Duodenal mucosa (tissue), 2 donors: ENCODE results near the gene SPINK5.

Experiments
- H3K27ac ChIP-seq: one replicate; pipeline ENCODE4 v1.7.0; 2013; ENCODE audit warnings: low read depth, low read length
- H3K27me3 ChIP-seq, 2 donors: one replicate each; pipeline ENCODE4 v1.7.0; 2013; ENCODE audit warnings: low read length in 2 of 2, control low read depth in 1 of 2; ENCODE audit not compliant: insufficient read depth in 2 of 2, control insufficient read depth in 1 of 2
- H3K36me3 ChIP-seq, 2 donors: one replicate each; pipeline ENCODE4 v1.7.0; 2013; ENCODE audit warnings: low read length in 2 of 2, control low read depth in 1 of 2; ENCODE audit not compliant: insufficient read depth in 2 of 2, control insufficient read depth in 1 of 2
- H3K4me1 ChIP-seq, 2 donors: one replicate each; pipeline ENCODE4 v1.7.0; 2013; ENCODE audit warnings: low read length in 2 of 2, control low read depth in 1 of 2; ENCODE audit not compliant: insufficient read depth in 2 of 2, control insufficient read depth in 1 of 2
- H3K4me3 ChIP-seq, 2 donors: one replicate each; pipeline ENCODE4 v1.7.0; 2013; ENCODE audit warnings: low read length in 2 of 2, low read depth in 1 of 2
- H3K9ac ChIP-seq, 2 donors: one replicate each; pipeline ENCODE4 v1.7.0; 2013; ENCODE audit warnings: low read length in 2 of 2, low read depth in 1 of 2
- H3K9me3 ChIP-seq, 2 donors: one replicate each; pipeline ENCODE4 v1.7.0; 2013; ENCODE audit warnings: low read length in 2 of 2, control low read depth in 1 of 2; ENCODE audit not compliant: control insufficient read depth in 1 of 2

Gene SPINK5

DNA sequence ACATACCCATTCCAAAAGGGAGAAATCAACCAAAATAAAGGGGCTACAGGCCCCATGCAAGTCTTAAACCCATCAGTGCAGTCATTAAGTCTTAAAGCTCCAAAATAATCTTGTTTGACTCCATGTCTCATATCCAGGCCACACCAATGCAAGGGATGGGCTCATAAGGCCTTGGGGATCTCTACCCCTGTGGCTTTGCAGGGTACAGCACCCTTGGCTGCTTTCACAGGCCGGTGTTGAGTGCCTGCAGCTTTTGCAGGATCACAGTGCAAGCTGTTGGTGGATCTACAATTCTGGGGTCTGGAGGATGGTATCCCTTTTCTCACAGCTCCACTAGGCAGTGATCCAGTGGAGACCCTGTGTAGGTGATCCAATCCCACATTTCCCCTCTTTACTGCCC lies 99.6 kb downstream of the SPINK5 start:
- no peaks in the 10 kb centered on the region for H3K9me3 ChIP-seq
- H3K27me3 ChIP-seq, result no peaks in the 10 kb centered on the region
- no peaks in the 10 kb centered on the region for H3K4me1 ChIP-seq
- H3K4me3 ChIP-seq, result no peak overlapping the region
- H3K27ac ChIP-seq, result no peak overlapping the region
- no peaks in the 10 kb centered on the region for H3K36me3 ChIP-seq
- no peak overlapping the region for H3K9ac ChIP-seq

DNA sequence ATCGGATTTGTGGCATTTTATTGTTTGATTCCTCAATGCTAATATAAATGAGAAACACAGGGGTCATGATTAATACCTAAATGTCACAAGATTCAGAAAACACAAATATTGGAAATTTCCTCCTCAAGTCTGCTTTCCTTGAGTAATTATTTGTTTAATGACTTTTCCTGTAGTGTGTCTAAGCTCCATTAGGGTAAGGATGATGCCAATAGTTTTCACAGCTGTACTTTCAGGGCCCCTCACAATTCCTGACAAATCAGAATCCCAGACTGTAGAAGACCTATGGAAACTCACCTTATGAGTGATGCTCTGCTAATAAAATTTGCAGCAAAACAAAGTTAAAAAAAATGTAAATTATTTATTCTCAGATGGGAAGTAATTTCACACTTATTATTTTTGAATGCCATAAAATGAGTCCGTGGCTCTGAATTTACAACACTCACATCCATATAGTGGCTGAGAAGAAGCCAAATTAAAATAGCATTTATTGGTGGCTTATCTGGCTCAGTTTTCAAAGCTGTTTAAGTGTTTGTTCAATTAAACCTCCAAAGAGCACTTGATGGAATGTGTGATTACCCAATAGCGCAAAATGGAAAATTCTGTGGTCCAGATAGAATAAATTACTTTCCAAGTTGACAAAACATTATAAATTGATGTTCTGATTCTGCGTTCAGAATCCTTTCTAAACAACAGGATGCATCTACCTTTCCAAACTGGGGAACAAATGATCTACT lies 102.9 kb downstream of the SPINK5 start:
- Histone ChIP-seq H3K9ac (no peak overlapping the region), H3K9me3 (no peaks in the 10 kb centered on the region), H3K27me3 (no peaks in the 10 kb centered on the region), H3K36me3 (no peaks in the 10 kb centered on the region), H3K4me3 (no peak overlapping the region), H3K27ac (no peak overlapping the region), H3K4me1 (no peaks in the 10 kb centered on the region)

DNA sequence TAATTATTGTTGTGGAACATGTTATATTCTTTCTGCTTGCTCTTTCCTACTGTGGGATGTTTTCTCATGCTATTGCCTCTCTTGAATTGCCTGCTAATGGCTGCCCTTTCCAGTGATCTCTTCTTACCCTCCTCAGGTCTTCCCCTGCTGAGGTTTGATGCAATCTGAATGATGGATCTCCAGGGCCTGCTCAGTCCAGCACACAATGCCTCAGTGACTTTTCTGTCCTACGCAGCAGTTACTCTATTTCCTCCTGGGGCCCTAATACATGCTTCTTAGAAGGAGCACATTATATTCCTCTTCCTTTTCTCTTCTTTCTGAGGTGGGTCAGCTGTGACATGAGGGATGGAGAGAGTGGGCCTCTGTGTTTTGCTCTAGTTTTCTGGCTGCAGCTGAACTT lies 104.5 kb downstream of the SPINK5 start, which contains the start of gene SPINK14:
SPINK14 (plus strand) TSS at position 301 of the 400 bp plus-strand sequence. CDS start 1,187 bp downstream, outside the sequence.
- Histone ChIP-seq H3K27me3 (no peaks in the 10 kb centered on the region), H3K36me3 (no peaks in the 10 kb centered on the region), H3K4me3 (no peak within 1 kb of the TSS), H3K27ac (no peak within 1 kb of the TSS), H3K9me3 (no peaks in the 10 kb centered on the region), H3K4me1 (no peaks in the 10 kb centered on the region), H3K9ac (no peak within 1 kb of the TSS)

DNA sequence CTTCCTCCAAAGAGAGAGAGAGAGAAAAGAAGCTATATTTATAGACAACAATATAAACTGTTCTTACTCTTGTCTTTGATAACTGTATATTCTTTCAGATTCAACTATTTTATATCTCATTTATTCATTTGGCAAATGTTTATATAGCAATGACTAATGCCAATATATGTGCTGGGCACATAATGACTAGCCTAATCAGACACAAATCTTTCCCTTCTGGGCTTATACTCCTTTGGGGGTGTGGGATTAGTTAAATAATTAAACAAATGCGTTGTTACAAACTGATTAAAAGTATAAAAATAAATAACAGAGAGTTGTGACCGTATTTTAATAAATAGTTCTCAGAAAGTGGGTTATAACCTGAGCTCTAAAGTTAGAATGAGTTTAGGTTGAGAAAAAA lies 108.6 kb downstream of the SPINK5 start:
- H3K9ac ChIP-seq, result no peak overlapping the region
- H3K9me3 ChIP-seq, result no peaks in the 10 kb centered on the region
- no peak overlapping the region for H3K27ac ChIP-seq
- no peaks in the 10 kb centered on the region for H3K4me1 ChIP-seq
- no peaks in the 10 kb centered on the region for H3K27me3 ChIP-seq
- H3K4me3 ChIP-seq, result no peak overlapping the region
- H3K36me3 ChIP-seq, result no peaks in the 10 kb centered on the region

DNA sequence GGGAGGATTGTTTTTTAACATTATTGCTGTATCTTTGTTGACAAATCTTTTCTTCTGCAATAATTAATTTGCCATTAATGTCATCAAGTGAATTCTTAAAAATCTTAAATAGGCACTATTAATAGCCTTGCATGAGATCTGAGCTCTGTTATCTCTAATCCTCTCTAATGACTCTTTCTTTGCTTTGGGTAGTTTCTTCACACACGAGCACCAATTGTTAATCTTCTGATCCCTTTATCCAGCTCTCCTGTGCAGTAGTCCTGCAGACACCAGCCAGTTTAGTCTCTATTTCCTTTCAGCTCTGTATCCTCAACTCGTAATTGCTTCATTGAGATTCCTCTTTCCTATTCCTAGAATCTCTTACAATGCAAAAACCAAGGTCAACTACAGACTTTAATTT lies 112.7 kb downstream of the SPINK5 start:
- Histone ChIP-seq H3K9ac (no peak overlapping the region), H3K36me3 (no peaks in the 10 kb centered on the region), H3K27ac (no peak overlapping the region), H3K4me3 (no peak overlapping the region), H3K9me3 (no peaks in the 10 kb centered on the region), H3K27me3 (no peaks in the 10 kb centered on the region), H3K4me1 (no peaks in the 10 kb centered on the region)

DNA sequence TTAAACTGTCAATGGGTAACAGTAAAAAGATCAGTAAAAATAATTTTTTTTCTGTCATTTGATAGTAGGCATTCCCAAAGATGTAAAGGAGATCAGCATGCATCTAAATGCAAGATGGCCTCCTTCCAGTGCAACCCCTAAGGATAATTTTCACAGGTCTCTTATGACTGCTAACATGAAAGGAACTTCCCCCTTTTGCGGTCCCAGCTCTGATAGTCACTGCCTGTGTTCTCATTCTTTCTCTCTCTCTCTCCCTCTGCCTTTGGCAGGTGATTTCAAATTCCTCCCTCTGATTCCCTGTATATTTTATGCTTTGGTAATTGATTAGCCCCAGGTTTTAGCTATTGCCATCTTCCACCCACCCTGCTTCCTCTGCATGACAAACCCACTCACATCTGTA lies 113.4 kb downstream of the SPINK5 start:
- Histone ChIP-seq H3K9ac (no peak overlapping the region), H3K27me3 (no peaks in the 10 kb centered on the region), H3K4me3 (no peak overlapping the region), H3K27ac (no peak overlapping the region), H3K4me1 (no peaks in the 10 kb centered on the region), H3K36me3 (no peaks in the 10 kb centered on the region), H3K9me3 (no peaks in the 10 kb centered on the region)

DNA sequence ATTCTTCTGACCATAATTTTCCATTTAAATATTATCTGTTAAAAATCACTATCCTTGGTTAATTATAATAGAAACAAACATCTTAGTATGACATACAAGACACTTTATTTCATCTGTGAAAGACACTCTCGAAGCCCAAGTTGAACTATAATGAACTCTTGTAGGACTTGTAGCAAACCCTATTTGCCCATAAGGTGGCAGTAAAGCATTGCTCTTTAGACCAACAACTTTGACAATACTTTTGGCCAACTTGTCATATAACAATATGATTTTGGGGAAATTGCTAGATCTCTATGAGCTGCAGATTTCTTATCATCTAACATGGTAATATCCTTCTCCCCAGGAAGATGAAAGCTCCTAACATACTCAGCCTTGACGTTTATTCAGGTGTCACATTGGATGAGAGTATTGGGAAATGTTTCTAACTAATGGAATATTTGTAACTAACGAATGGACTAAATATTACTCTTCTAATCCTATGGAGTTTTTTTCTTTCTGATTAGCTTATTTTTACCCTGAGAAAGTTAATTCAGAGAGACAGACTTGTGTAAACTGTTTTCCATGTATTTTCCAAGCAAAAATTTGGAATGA lies 115.5 kb downstream of the SPINK5 start:
- H3K27me3 ChIP-seq, result no peaks in the 10 kb centered on the region
- H3K4me3 ChIP-seq, result no peak overlapping the region
- H3K9ac ChIP-seq, result no peak overlapping the region
- H3K9me3 ChIP-seq, result no peaks in the 10 kb centered on the region
- H3K27ac ChIP-seq, result no peak overlapping the region
- H3K4me1 ChIP-seq, result no peaks in the 10 kb centered on the region
- no peaks in the 10 kb centered on the region for H3K36me3 ChIP-seq

DNA sequence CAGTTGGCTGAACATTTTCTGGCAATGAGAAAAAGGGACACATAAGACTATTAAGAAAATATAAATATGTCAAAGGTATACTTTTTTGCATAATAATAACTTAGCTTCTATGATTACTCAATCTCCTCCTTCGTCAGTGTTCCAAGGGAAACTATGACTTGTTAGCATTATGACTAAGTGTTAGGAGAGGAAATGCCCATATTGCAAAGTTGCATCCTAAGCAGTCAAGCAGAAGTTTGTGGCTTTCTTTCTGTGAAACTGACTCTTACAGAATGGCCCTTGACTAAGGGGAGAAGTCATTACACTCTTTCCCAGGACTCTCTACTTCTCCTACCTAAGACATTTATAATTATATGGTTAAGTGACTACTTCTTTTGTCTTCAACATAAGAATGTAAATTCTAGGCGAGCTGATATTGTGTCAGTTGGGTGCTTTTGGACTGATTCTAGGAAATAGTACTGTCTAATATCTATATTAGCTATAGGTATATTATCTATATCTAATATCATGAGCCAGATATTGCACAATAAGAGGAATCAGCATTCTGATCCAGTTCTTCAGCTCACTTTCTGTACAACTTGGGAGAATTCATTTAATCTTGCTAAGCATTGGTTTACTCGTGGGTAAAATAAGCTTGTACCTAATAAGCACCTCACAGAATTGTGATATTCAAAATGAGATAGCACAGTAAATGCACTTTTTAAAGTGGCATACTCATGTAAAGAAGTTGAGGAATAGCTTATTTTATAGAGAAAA lies 122.6 kb downstream of the SPINK5 start:
- H3K36me3 ChIP-seq, result no peaks in the 10 kb centered on the region
- H3K27ac ChIP-seq, result no peak overlapping the region
- H3K4me3 ChIP-seq, result no peak overlapping the region
- H3K9ac ChIP-seq, result no peak overlapping the region
- no peaks in the 10 kb centered on the region for H3K27me3 ChIP-seq
- H3K4me1 ChIP-seq, result no peaks in the 10 kb centered on the region
- H3K9me3 ChIP-seq, result no peaks in the 10 kb centered on the region
